ENCODE data around the gene TBATA.

Gene TBATA

DNA sequence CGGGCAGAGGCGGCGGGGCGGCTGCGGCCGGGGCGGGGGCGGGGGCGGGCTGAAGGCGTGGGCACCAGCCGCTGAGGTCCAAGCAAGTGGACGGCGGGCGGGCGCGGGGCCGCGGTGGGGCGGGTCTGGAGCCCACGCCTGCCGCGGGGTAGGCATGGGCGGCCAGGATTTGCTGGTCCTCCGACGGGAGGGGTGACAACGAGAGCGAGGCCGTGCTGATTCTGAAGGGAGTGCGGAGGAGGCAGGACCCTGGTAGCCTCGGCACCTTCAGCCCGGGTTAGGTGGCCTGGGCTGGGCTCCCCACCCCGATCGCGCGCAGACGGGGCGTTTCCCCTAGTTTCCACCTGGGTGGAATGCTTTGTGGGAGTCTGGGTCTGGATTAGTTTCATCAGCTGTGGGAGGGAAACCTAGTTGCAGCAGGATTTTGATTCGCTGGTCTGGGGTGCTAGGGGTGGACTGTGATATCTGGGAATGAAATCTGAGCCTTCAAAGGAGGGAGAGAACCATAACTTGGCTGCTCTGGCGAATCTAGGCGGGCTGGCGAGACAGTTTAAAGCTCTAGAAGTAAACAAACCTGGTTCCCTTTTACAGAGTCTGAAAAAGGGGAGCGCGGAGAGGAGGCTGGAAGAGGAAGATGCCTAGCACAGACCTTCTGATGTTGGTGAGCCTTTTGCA, 31.2 kb upstream of the TBATA start:
- ATAC-seq (replicated peaks) (peak; percentile 53), DNase-seq (peak; percentile 17 to 20 (median 18))
- Mint-ChIP-seq H3K27me3 (no peaks in the 10 kb centered on the region), H3K4me1 (ENCODE audit: low read depth in 2 of 2) (peaks cover 30 to 37% of the 10 kb centered on the region in 2 donors), H3K27ac (peak overlapping the region; percentile 88 to 93), H3K36me3 (ENCODE audit: insufficient read depth) (peaks cover 12% of the 10 kb centered on the region), H3K4me3 (peak overlapping the region; percentile 87 to 93), H3K9me3 (no peaks in the 10 kb centered on the region)

DNA sequence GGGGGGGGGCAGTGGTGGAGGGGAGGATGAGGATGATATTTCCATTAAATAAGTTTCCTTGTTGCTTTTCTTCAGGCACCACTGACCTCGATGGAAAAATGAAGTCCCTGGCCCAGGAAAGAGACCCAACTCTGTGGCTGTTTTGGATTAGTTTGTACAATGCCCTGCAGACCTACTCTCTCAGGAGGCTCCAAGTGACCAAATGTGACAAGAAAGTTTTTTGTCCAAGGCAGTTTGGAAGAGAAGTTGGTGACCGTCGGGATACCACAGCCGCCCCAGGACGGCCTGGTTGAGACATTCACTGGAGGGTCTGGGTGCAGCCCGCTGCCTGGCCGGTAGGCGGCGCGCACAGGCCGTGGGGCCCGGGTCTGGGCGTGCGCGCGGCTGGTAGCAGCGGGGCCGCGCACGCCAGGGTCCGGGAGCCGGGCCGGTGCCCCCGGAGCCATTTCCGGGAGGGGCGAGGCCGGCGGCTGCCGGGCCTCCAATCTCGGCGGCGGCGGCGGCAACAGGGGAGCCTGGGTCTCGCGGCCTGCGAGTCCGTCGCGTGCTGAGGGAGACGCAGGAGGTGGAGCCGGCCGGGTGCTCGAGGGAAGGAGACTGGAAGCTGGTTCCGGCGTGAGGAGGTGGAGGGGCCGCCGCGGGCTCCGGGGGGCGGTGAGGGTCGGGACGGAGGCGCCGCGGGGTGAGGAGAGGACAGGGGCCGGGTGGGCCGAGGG, 30.5 kb upstream of the TBATA start, which contains the start of gene SGPL1:
Gene SGPL1 (plus strand): TSS at position 445 of the 716 bp plus-strand sequence. CDS start 906 bp downstream, outside the sequence.
- no peaks in the 10 kb centered on the region for H3K9me3 Mint-ChIP-seq
- H3K36me3 Mint-ChIP-seq (ENCODE audit: insufficient read depth) = peaks cover 6% of the 10 kb centered on the region
- H3K27me3 Mint-ChIP-seq = no peaks in the 10 kb centered on the region
- H3K4me1 Mint-ChIP-seq (ENCODE audit: low read depth in 2 of 2) = peaks cover 28 to 30% of the 10 kb centered on the region in 2 donors
- ATAC-seq (replicated peaks) = peak; percentile 94
- H3K27ac Mint-ChIP-seq = peak within 1 kb of the TSS; percentile 88 to 93
- peak within 1 kb of the TSS; percentile 87 to 93 for H3K4me3 Mint-ChIP-seq
- DNase-seq = peak; percentile 82 to 89 (median 88)

DNA sequence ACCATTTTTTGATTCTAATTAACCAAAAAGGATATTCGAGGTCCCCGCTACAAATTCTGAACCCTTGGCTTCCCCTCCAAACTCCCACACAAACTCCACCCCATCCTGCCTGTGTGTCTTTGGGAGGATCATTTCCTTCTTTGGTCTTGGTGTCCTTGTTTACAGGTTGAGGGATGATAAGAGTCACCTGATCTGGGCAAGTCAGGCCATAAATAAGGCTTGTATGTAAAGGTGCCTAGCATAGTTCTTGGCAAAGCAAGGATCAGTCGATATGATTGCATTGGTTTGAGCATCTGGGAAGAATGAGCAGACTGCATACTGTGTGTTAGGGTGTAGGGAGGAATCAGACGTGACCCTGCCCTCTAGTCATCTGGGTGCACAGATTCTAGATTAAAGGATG, 28.9 kb upstream of the TBATA start:
- no peaks in the 10 kb centered on the region for H3K27me3 Mint-ChIP-seq
- peak overlapping the region; percentile 87 to 93 for H3K4me3 Mint-ChIP-seq
- peaks cover 26 to 29% of the 10 kb centered on the region in 2 donors for H3K4me1 Mint-ChIP-seq (ENCODE audit: low read depth in 2 of 2)
- no peaks in the 10 kb centered on the region for H3K9me3 Mint-ChIP-seq
- no peaks in the 10 kb centered on the region for H3K36me3 Mint-ChIP-seq (ENCODE audit: insufficient read depth)
- ATAC-seq (replicated peaks) (no peak), DNase-seq (no peak)
- peak overlapping the region; percentile 64 to 80 for H3K27ac Mint-ChIP-seq

DNA sequence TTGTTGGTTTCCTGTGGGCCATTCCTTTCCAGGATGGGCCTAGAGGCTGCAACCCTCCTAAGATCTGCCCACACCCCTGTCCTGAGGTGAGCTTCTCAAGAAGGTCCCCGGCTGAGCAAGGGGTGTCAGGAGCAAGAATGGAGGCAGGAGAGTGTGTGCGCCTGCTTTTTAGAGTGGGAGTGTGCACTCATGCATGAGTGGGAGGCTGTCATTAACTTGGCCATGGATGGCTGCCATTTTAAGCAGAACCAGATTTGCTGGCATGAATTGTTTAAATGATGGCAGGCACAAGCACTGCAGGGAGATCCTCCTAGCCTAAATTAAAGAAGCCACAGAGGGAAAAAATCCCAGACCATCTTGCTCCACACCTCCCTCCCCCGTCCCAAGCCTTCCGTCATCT, 27.6 kb upstream of the TBATA start:
- no peaks in the 10 kb centered on the region for H3K27me3 Mint-ChIP-seq
- no peaks in the 10 kb centered on the region for H3K9me3 Mint-ChIP-seq
- no peak overlapping the region for H3K4me3 Mint-ChIP-seq
- no peak for ATAC-seq (replicated peaks)
- no peak for DNase-seq
- peaks cover 20 to 21% of the 10 kb centered on the region in 2 donors for H3K4me1 Mint-ChIP-seq (ENCODE audit: low read depth in 2 of 2)
- H3K27ac Mint-ChIP-seq = no peak overlapping the region
- no peaks in the 10 kb centered on the region for H3K36me3 Mint-ChIP-seq (ENCODE audit: insufficient read depth)

DNA sequence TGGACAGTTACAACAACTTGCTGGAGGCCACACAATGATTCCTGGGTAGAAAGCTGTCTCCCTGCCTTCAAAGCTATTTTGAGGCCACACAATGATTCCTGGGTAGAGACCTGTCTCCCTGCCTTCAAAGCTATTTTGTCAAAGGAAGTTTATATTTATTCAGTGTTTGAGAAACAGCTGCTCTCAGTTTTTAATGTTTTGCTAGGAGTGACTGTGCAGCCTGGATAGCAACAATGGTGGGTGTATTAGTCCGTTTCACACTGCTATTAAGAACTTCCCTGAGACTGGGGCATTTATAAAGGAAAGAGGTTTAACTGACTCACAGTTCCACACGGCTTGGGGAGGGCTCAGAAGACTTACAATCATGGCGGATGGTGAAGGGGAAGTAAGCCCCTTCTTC, 26.7 kb upstream of the TBATA start:
- no peak overlapping the region for H3K4me3 Mint-ChIP-seq
- no peak overlapping the region for H3K27ac Mint-ChIP-seq
- no peaks in the 10 kb centered on the region for H3K36me3 Mint-ChIP-seq (ENCODE audit: insufficient read depth)
- DNase-seq (no peak), ATAC-seq (replicated peaks) (no peak)
- peaks cover 7% of the 10 kb centered on the region in 2 donors for H3K27me3 Mint-ChIP-seq
- no peaks in the 10 kb centered on the region for H3K9me3 Mint-ChIP-seq
- H3K4me1 Mint-ChIP-seq (ENCODE audit: low read depth in 2 of 2) = peaks cover 13 to 15% of the 10 kb centered on the region in 2 donors

DNA sequence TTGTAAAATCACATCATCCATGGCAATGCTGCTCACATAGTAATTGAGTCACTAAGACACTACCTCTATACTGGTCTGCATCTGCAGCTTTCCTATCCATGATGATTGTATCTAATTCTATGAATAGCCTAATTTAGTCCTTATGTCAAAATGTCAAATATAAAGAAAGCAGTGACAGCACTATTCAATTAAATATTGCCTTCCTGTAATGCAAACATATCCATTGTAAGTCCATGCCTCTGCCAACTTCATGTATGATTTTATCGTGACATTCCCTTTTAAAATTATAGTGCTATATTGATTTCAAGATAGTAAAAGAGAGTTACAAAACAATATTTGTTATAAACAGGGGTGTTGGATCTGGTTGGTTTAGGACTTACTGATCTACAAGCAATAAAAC, 25.8 kb upstream of the TBATA start:
- peaks cover 6 to 9% of the 10 kb centered on the region in 2 donors for H3K4me1 Mint-ChIP-seq (ENCODE audit: low read depth in 2 of 2)
- ATAC-seq (replicated peaks) (no peak), DNase-seq (no peak)
- H3K9me3 Mint-ChIP-seq = no peaks in the 10 kb centered on the region
- H3K27me3 Mint-ChIP-seq = peaks cover 9 to 16% of the 10 kb centered on the region in 2 donors
- H3K36me3 Mint-ChIP-seq (ENCODE audit: insufficient read depth) = no peaks in the 10 kb centered on the region
- no peak overlapping the region for H3K4me3 Mint-ChIP-seq
- no peak overlapping the region for H3K27ac Mint-ChIP-seq

DNA sequence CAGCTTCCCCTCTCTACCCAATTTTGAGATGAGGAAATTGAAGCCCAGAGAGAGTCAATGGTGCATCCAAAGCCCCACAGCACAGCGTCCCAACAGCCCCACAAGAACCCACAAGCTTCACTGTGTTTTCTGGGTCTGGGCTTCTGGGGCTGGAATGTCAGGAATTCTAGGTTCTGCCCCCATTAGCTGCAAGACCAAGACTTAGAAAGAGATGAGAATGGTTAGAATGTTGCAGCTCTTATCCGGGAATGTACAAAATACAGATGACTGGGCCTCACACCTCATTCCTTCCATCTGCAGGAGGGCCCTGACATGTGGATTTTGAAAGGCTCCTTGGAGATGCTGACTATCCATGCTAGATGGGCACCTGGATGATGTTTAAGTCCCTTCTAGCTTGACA, 24.5 kb upstream of the TBATA start:
- Mint-ChIP-seq H3K4me3 (no peak overlapping the region), H3K4me1 (ENCODE audit: low read depth in 2 of 2) (peaks cover 6 to 9% of the 10 kb centered on the region in 2 donors), H3K27me3 (peaks cover 13 to 18% of the 10 kb centered on the region in 2 donors), H3K36me3 (ENCODE audit: insufficient read depth) (no peaks in the 10 kb centered on the region), H3K27ac (no peak overlapping the region), H3K9me3 (no peaks in the 10 kb centered on the region)
- no peak for DNase-seq
- ATAC-seq (replicated peaks) = no peak

DNA sequence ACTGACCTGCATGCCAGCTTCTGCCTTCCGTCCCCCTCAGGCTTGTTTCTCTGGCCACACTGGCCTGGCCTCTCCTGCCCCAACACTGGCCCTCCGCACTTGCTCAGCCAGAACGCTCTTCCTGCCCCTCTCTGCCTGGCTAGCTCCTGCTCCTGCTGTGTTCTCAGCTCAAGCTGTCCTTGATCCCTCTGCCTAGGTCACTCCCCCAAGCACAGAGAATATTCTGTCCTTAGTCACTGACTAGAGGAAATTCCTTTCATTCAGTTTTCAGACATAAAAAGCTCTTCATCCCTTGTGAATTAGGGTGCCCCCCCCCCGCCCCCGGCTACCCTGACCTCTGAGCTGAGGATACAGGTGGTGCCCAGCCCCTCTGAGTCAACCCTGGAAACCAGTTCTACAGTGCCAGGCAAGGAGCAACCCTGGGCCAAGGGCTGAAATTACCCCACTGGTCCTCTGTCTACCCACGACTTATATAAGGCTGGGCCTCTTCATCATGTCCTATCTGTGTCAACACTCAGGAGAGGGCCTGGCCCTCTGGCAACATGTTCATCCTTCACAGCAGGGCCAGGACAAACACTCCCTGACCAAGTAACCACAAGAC, 23.9 kb upstream of the TBATA start:
- H3K27me3 Mint-ChIP-seq = peaks cover 15 to 23% of the 10 kb centered on the region in 2 donors
- peaks cover under 1 to 3% of the 10 kb centered on the region in 2 donors for H3K4me1 Mint-ChIP-seq (ENCODE audit: low read depth in 2 of 2)
- no peak overlapping the region for H3K4me3 Mint-ChIP-seq
- no peak overlapping the region for H3K27ac Mint-ChIP-seq
- DNase-seq (no peak), ATAC-seq (replicated peaks) (no peak)
- no peaks in the 10 kb centered on the region for H3K36me3 Mint-ChIP-seq (ENCODE audit: insufficient read depth)
- H3K9me3 Mint-ChIP-seq = no peaks in the 10 kb centered on the region

DNA sequence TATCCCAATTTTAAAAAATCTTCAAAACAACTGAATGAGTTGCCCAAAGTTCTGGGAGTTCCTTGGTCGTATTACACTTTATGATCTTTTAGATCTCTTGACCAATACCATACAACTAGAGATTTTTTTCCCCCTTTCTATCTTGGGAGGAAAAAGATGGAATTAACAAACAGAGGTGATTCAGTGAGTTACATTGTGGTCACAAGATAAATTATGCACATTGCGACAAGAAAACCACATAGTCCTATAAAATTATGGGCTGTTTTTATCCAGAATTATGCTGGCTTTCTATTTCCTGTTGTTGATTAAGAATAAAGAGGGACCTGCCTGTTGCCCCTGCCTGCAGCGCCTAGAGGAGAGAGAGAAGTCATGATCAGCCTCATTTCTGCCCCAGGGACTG, 22.4 kb upstream of the TBATA start:
- DNase-seq (no peak), ATAC-seq (replicated peaks) (no peak)
- Mint-ChIP-seq H3K4me1 (ENCODE audit: low read depth in 2 of 2) (peaks cover 0 to 2% of the 10 kb centered on the region in 2 donors), H3K36me3 (ENCODE audit: insufficient read depth) (no peaks in the 10 kb centered on the region), H3K27me3 (peaks cover 23 to 26% of the 10 kb centered on the region in 2 donors), H3K9me3 (no peaks in the 10 kb centered on the region), H3K4me3 (no peak overlapping the region), H3K27ac (no peak overlapping the region)

DNA sequence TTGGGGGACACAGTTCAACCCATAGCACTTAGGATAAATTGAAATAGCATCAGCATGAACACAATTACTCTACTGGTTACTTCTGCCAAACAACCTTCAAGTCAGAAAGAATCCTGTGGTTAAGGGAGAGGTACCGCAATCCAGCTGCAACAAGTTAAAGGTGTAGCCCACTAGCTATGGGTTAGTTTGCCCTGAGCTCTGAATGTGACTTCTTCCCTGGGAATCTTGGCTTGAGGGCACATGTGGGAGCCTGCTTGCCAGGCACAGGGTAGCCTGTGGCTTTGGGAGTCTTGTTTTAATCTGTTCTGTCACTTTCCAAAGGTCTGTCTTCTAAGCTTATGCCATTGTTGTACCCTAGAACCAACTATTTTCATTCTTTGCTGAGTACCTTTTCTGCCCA, 21.7 kb upstream of the TBATA start:
- ATAC-seq (replicated peaks) (no peak), DNase-seq (no peak)
- H3K4me3 Mint-ChIP-seq = no peak overlapping the region
- peaks cover 23 to 33% of the 10 kb centered on the region in 2 donors for H3K27me3 Mint-ChIP-seq
- H3K9me3 Mint-ChIP-seq = no peaks in the 10 kb centered on the region
- peaks cover 0 to 2% of the 10 kb centered on the region in 2 donors for H3K4me1 Mint-ChIP-seq (ENCODE audit: low read depth in 2 of 2)
- no peak overlapping the region for H3K27ac Mint-ChIP-seq
- no peaks in the 10 kb centered on the region for H3K36me3 Mint-ChIP-seq (ENCODE audit: insufficient read depth)

DNA sequence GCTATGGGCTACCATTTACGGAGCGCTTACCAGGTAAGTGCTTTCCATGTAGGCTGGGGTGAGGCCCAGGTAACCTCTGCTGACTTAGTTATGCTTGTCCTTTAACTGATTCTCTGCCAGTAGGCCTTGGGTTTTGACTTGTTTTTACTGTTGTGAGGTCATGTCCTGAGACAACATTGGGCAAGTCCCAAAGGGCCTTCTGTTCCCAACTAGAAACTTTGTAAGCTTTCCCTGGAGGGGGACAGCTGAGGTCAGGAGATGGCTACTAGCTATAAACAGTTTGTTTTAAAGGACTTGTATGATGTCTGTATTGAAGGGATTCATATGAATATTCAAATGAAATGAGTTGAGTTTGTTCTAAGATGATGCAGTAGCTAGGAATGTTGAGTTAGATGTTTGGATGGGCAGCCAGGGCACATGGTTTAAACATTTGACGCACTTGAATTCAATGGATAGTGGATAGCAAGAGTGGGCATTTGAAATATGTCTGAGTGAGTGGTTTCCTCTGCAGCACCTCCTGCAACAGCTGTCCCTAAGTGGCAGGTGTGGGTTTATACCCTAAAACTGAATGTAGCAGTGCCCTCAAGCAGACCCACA, 20.5 kb upstream of the TBATA start:
- Mint-ChIP-seq H3K27me3 (peaks cover 23 to 33% of the 10 kb centered on the region in 2 donors), H3K9me3 (no peaks in the 10 kb centered on the region), H3K4me3 (no peak overlapping the region), H3K4me1 (ENCODE audit: low read depth in 2 of 2) (peaks cover 0 to 2% of the 10 kb centered on the region in 2 donors), H3K27ac (no peak overlapping the region), H3K36me3 (ENCODE audit: insufficient read depth) (no peaks in the 10 kb centered on the region)
- DNase-seq (no peak), ATAC-seq (replicated peaks) (no peak)

DNA sequence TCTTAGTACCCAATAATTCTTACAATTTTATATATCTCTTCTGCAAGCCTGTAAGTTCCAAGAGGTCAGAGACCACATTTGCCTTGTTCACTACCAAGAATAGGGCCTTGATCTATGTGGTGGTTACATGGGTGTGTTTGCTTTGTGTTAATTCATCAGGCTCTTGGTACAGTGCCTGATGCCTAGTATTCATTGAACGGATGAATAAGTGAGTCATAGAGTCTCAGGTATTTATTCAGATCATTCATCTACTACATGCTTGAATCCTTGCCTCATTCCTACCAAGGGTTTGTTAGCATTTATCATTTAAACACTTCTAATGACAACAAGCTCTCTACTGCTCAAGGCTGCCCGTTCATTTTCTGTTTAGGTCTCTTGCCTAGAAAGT, 19.2 kb upstream of the TBATA start:
- no peaks in the 10 kb centered on the region for H3K36me3 Mint-ChIP-seq (ENCODE audit: insufficient read depth)
- DNase-seq = no peak
- no peak for ATAC-seq (replicated peaks)
- H3K4me3 Mint-ChIP-seq = no peak overlapping the region
- peaks cover 29 to 38% of the 10 kb centered on the region in 2 donors for H3K27me3 Mint-ChIP-seq
- no peaks in the 10 kb centered on the region for H3K9me3 Mint-ChIP-seq
- H3K4me1 Mint-ChIP-seq (ENCODE audit: low read depth in 2 of 2) = peaks cover 0 to 2% of the 10 kb centered on the region in 2 donors
- no peak overlapping the region for H3K27ac Mint-ChIP-seq

DNA sequence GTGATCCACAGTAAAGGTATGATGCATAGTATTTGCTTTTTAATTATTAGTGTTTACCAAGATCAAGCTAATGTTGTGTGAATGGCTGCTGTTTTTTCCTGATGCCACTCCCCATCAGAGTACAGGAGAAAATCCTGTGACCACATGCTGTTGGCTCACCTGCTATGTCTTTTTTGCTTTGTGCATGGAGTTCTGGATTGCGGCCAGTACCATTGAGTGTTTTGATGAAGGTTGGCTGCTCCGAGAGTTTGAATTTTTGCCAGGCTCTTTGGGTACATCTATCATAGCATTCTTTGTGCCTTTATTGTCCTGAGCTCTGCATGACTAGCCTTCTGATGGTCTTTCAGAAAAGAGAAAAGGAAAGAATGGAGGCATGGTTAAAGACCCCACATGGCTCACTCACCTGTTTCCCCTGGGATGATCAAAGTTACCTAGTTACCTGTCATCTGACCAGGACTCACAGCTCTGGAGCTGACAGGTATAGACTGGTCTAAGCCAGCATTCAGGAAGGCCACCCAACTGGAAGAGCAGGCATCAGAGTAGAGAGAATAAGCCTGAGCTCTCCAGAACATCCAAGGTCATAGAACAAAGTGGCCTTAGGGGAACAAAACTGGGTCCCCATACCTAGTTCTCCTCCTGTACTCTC, 18.7 kb upstream of the TBATA start:
- no peaks in the 10 kb centered on the region for H3K9me3 Mint-ChIP-seq
- H3K4me1 Mint-ChIP-seq (ENCODE audit: low read depth in 2 of 2) = peaks cover 0 to 2% of the 10 kb centered on the region in 2 donors
- H3K36me3 Mint-ChIP-seq (ENCODE audit: insufficient read depth) = no peaks in the 10 kb centered on the region
- no peak overlapping the region for H3K27ac Mint-ChIP-seq
- H3K27me3 Mint-ChIP-seq = peaks cover 34 to 43% of the 10 kb centered on the region in 2 donors
- no peak for ATAC-seq (replicated peaks)
- no peak overlapping the region for H3K4me3 Mint-ChIP-seq
- no peak for DNase-seq
